ENCODE data around the gene DCAF5.

- TF ChIP-seq CTCF (IDR thresholded peaks at IDR 0.05; ENCODE audit: insufficient read depth, low read length) = no peak
- TF ChIP-seq REST (IDR thresholded peaks at IDR 0.05; ENCODE audit: insufficient replicate concordance, low read depth) = no peak
- TF ChIP-seq GABPA (IDR thresholded peaks at IDR 0.05; ENCODE audit: low read depth) = no peak
- TF ChIP-seq POLR2AphosphoS5 (IDR thresholded peaks at IDR 0.05; ENCODE audit: low read depth) = no peak
- TF ChIP-seq SPI1 (IDR thresholded peaks at IDR 0.05; ENCODE audit: borderline replicate concordance, low read depth) = no peak
Observed at GRCh38 chr14:69037790-69038454, 115.0 kb downstream of the DCAF5 start.

Data from HL-60 (cell line).